H9 (cell line): Measurements from ENCODE around the gene UQCR10. TPM values are rescaled to one million over a fixed set of nuclear protein-coding genes. Genes with fewer than 3 reads are reported as not detected.

Source experiments
- DNase-seq: peaks from one replicate; pipeline ENCODE4 v3.0.0-alpha.2; 2017
- H2AFZ ChIP-seq: one replicate; pipeline ENCODE4 v1.6.1; 2013; ENCODE audit warnings: mild to moderate bottlenecking, low read length, control low read depth, moderate library complexity
- H2AK5ac ChIP-seq: 2 replicates; pipeline ENCODE4 v1.6.1; 2013; ENCODE audit warnings: low read length, control low read depth, mixed read lengths; ENCODE audit not compliant: insufficient read length
- H2BK120ac ChIP-seq: one replicate; pipeline ENCODE4 v1.6.1; 2013; ENCODE audit warnings: low read depth, mild to moderate bottlenecking, low read length, control low read depth, inconsistent platforms; ENCODE audit not compliant: poor library complexity, severe bottlenecking
- H2BK12ac ChIP-seq: 2 replicates; pipeline ENCODE4 v1.6.1; 2013; ENCODE audit warnings: low read length, control low read depth, mixed read lengths, low read depth; ENCODE audit not compliant: insufficient read length
- H2BK15ac ChIP-seq: 2 replicates; pipeline ENCODE4 v1.6.1; 2013; ENCODE audit warnings: low read depth, low read length, control low read depth
- H2BK20ac ChIP-seq: one replicate; pipeline ENCODE4 v1.6.1; 2013; ENCODE audit warnings: low read depth, mild to moderate bottlenecking, low read length, control low read depth, inconsistent platforms; ENCODE audit not compliant: poor library complexity, severe bottlenecking
- H2BK5ac ChIP-seq: 2 replicates; pipeline ENCODE4 v1.6.1; 2013; ENCODE audit warnings: low read length, control low read depth, mixed read lengths; ENCODE audit not compliant: insufficient read length
- H3K14ac ChIP-seq: 2 replicates; pipeline ENCODE4 v1.6.1; 2013; ENCODE audit warnings: low read length, control low read depth; ENCODE audit not compliant: insufficient read depth
- H3K18ac ChIP-seq: 2 replicates; pipeline ENCODE4 v1.6.1; 2013; ENCODE audit warnings: low read depth, mild to moderate bottlenecking, mixed read lengths, low read length, control low read depth; ENCODE audit not compliant: insufficient read length
- H3K23ac ChIP-seq: 2 replicates; pipeline ENCODE4 v1.6.1; 2013; ENCODE audit warnings: low read length, control low read depth, mixed read lengths, low read depth; ENCODE audit not compliant: insufficient read length
- H3K23me2 ChIP-seq: 2 replicates; pipeline ENCODE4 v1.6.1; 2013; ENCODE audit warnings: low read depth, mild to moderate bottlenecking, mixed read lengths, low read length, control low read depth; ENCODE audit not compliant: insufficient read length, poor library complexity, severe bottlenecking
- H3K27ac ChIP-seq: 2 replicates; pipeline ENCODE4 v1.5.1; 2013; ENCODE audit warnings: low read length, control low read depth, mixed read lengths, low read depth; ENCODE audit not compliant: insufficient read length
- H3K27me3 ChIP-seq: 2 replicates; pipeline ENCODE4 v1.6.1; 2013; ENCODE audit warnings: low read length, control low read depth, inconsistent platforms; ENCODE audit not compliant: insufficient read depth
- H3K4ac ChIP-seq: 2 replicates; pipeline ENCODE4 v1.6.1; 2013; ENCODE audit warnings: low read depth, mild to moderate bottlenecking, control low read depth, inconsistent platforms, low read length, moderate library complexity
- H3K4me1 ChIP-seq: 2 replicates; pipeline ENCODE4 v1.6.1; 2013; ENCODE audit warnings: low read length, control low read depth, inconsistent platforms; ENCODE audit not compliant: insufficient read depth
- H3K4me2 ChIP-seq: 2 replicates; pipeline ENCODE4 v1.6.1; 2013; ENCODE audit warnings: low read length, control low read depth, mixed read lengths; ENCODE audit not compliant: insufficient read length, insufficient read depth
- H3K56ac ChIP-seq: 2 replicates; pipeline ENCODE4 v1.6.1; 2013; ENCODE audit warnings: low read depth, mild to moderate bottlenecking, mixed read lengths, low read length, control low read depth; ENCODE audit not compliant: insufficient read length
- H3K79me1 ChIP-seq: 2 replicates; pipeline ENCODE4 v1.6.1; 2013; ENCODE audit warnings: low read depth, mild to moderate bottlenecking, moderate library complexity, low read length, control low read depth, inconsistent platforms; ENCODE audit not compliant: insufficient read depth, poor library complexity, severe bottlenecking
- H3K79me2 ChIP-seq: 2 replicates; pipeline ENCODE4 v1.6.1; 2013; ENCODE audit warnings: low read length, control low read depth, inconsistent platforms; ENCODE audit not compliant: insufficient read depth
- H3K9ac ChIP-seq: 2 replicates; pipeline ENCODE4 v1.6.1; 2013; ENCODE audit warnings: low read length, control low read depth, mixed read lengths; ENCODE audit not compliant: insufficient read length; ENCODE audit errors: extremely low read depth
- H3K9me3 ChIP-seq: one replicate; pipeline ENCODE4 v1.6.1; 2013; ENCODE audit warnings: low read depth, low read length, inconsistent platforms; ENCODE audit not compliant: control insufficient read depth
- H3T11ph ChIP-seq: one replicate; pipeline ENCODE4 v1.6.1; 2013; ENCODE audit warnings: mild to moderate bottlenecking, low read length, control low read depth, inconsistent platforms
- H4K20me1 ChIP-seq: one replicate; pipeline ENCODE4 v1.6.1; 2013; ENCODE audit not compliant: control insufficient read depth, insufficient read length, insufficient read depth
- H4K5ac ChIP-seq: 2 replicates; pipeline ENCODE4 v1.6.1; 2013; ENCODE audit warnings: low read depth, mild to moderate bottlenecking, mixed read lengths, low read length, control low read depth; ENCODE audit not compliant: insufficient read length
- H4K8ac ChIP-seq: replicated peaks from 2 replicates; pipeline ENCODE4 v1.6.1; 2013; ENCODE audit warnings: low read length, control low read depth, mixed read lengths, low read depth; ENCODE audit not compliant: insufficient read length
- H4K91ac ChIP-seq: 2 replicates; pipeline ENCODE4 v1.6.1; 2013; ENCODE audit warnings: low read depth, mild to moderate bottlenecking, moderate library complexity, mixed read lengths, low read length, control low read depth; ENCODE audit not compliant: insufficient read length
- H3K27ac Mint-ChIP-seq, 3 experiments: 2 replicates in 2 of 3; 3 replicates in 1 of 3; pipeline ENCODE4 v1.8.0; 2020 to 2021; ENCODE audit warnings: mixed read lengths in 3 of 3, mild to moderate bottlenecking in 1 of 3, moderate library complexity in 1 of 3
- H3K27me3 Mint-ChIP-seq: 2 replicates; pipeline ENCODE4 v1.8.0; 2021; ENCODE audit warnings: low read depth, mild to moderate bottlenecking, moderate library complexity, mixed read lengths
- H3K36me3 Mint-ChIP-seq, 3 experiments: 2 replicates in 2 of 3; 3 replicates in 1 of 3; pipeline ENCODE4 v1.8.0; 2020 to 2021; ENCODE audit warnings: low read depth in 3 of 3, mixed read lengths in 3 of 3; ENCODE audit not compliant: insufficient read depth in 1 of 3
- H3K4me1 Mint-ChIP-seq, 2 experiments: 2 replicates each; pipeline ENCODE4 v1.8.0; 2020; ENCODE audit warnings: mixed read lengths in 2 of 2
- H3K4me3 Mint-ChIP-seq, 2 experiments: 2 replicates in 1 of 2; 3 replicates in 1 of 2; pipeline ENCODE4 v1.8.0; 2020 to 2021; ENCODE audit warnings: mild to moderate bottlenecking in 2 of 2, mixed read lengths in 2 of 2, moderate library complexity in 1 of 2
- H3K9me3 Mint-ChIP-seq, 2 experiments: 2 replicates in 1 of 2; 3 replicates in 1 of 2; pipeline ENCODE4 v1.8.0; 2020; ENCODE audit warnings: mild to moderate bottlenecking in 2 of 2, mixed read lengths in 2 of 2, moderate library complexity in 1 of 2
- WGBS: extraction: QIAGEN DNeasy Blood & Tissue Kit; methylation state at CpG from one replicate; pipeline ENCODE4 v1.1.7; 2013; ENCODE audit warnings: missing lambda C conversion rate, low lambda C conversion rate, mixed read lengths; ENCODE audit not compliant: insufficient read length; ENCODE audit errors: extremely low coverage; 5-methylcytosine and 5-hydroxymethylcytosine counted together
- total RNA-seq: library from RNA; stranded (reverse); gene quantifications from 2 replicates; pipeline ENCODE4 v1.2.1, GENCODE V29; 2021
- TF ChIP-seq, protein P1 (sequence below): fragments of 200-600 bp; sonication (generic); conservative IDR thresholded peaks from 3 replicates; pipeline ENCODE4 v1.8.0; 2021; ENCODE audit warnings: antibody characterized with exemption, mild to moderate bottlenecking

The UQCR10 gene
- total RNA-seq, 1 experiment from 2014 or later = 124 TPM

DNA sequence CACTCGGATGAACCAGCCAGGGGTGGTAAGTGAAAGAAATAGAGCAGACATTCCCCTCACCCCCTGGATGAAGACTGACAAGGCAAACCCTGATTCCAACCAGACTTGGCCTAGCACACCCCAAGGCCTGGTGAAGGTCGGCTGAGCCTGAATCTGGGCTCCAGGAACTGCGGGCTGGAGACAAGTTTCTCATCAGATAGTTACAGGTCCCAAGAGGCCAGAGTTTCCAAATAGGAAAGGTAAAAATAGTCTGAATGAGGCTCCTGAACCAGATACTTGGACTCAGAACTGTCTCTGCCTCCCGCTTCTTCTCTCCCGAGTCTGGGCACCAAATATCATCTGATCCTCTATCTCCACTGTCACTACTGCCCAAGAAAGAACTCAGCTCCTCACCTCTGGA is 8.2 kb upstream of the UQCR10 start:
- Histone ChIP-seq H3T11ph (no peak overlapping the region), H2BK5ac (no peak overlapping the region), H2AFZ (no peak overlapping the region), H3K9me3 (no peaks in the 10 kb centered on the region), H3K27ac (no peak overlapping the region), H3K9ac (no peak overlapping the region), H4K20me1 (no peaks in the 10 kb centered on the region), H2BK15ac (no peak overlapping the region), H3K27me3 (no peaks in the 10 kb centered on the region), H3K4me1 (no peaks in the 10 kb centered on the region), H3K56ac (no peak overlapping the region), H4K8ac (no peak overlapping the region), H2BK20ac (no peak overlapping the region), H4K91ac (no peak overlapping the region), H3K4me2 (no peak overlapping the region), H2AK5ac (no peak overlapping the region), H3K79me1 (no peaks in the 10 kb centered on the region), H2BK120ac (no peak overlapping the region), H2BK12ac (no peak overlapping the region), H3K18ac (no peak overlapping the region), H3K23me2 (no peaks in the 10 kb centered on the region), H3K4ac (no peak overlapping the region), H4K5ac (no peak overlapping the region), H3K14ac (no peak overlapping the region), H3K23ac (no peak overlapping the region), H3K79me2 (no peaks in the 10 kb centered on the region)
- Mint-ChIP-seq H3K9me3 (no peaks in the 10 kb centered on the region), H3K27me3 (no peaks in the 10 kb centered on the region), H3K4me1 (peaks cover 5 to 13% of the 10 kb centered on the region in 2 experiments), H3K36me3 (no peaks in the 10 kb centered on the region), H3K4me3 (no peak overlapping the region), H3K27ac (peak overlapping the region in 1 of 3 experiments; percentile 18; a peak in 2 of 7 replicates)
- no peak for DNase-seq
- TF ChIP-seq, protein P1, sequence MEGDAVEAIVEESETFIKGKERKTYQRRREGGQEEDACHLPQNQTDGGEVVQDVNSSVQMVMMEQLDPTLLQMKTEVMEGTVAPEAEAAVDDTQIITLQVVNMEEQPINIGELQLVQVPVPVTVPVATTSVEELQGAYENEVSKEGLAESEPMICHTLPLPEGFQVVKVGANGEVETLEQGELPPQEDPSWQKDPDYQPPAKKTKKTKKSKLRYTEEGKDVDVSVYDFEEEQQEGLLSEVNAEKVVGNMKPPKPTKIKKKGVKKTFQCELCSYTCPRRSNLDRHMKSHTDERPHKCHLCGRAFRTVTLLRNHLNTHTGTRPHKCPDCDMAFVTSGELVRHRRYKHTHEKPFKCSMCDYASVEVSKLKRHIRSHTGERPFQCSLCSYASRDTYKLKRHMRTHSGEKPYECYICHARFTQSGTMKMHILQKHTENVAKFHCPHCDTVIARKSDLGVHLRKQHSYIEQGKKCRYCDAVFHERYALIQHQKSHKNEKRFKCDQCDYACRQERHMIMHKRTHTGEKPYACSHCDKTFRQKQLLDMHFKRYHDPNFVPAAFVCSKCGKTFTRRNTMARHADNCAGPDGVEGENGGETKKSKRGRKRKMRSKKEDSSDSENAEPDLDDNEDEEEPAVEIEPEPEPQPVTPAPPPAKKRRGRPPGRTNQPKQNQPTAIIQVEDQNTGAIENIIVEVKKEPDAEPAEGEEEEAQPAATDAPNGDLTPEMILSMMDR = no peak
- WGBS = no CpG with 5 or more reads among the region's 5 CpGs
